ENCODE results near the gene CFAP92.

CFAP92 gene

DNA sequence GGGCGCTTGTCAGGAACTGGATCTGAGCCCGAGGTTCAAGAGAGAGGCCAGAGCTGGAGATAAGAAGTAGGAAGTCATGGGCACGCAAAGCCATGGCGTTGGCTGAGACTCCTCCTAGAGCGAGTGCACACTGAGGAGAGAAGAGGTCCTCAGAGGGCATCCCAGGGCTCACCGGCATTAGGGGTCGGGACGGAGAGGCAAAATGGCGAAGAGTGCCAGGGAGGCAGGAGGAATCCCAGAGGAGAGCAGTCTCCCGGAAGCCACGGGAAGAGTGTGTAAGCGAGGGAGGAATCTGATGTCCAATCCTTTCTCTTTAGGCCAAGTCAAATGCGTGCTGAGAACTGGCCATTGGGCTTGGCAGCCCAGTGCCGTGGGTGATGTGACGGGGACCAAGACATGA, 31.2 kb upstream of the CFAP92 start:
- TF ChIP-seq POLR2AphosphoS5 (IDR thresholded peaks at IDR 0.05; ENCODE audit: low read depth, low read length) = no peak
- no peak for TF ChIP-seq FOXP2 (optimal IDR thresholded peaks at IDR 0.05; ENCODE audit: borderline replicate concordance, extremely low read depth, extremely low read length, insufficient read depth)
- no peak for TF ChIP-seq SIN3A (IDR thresholded peaks at IDR 0.05; ENCODE audit: borderline replicate concordance, insufficient read depth, low read length)
- TF ChIP-seq, protein P1, sequence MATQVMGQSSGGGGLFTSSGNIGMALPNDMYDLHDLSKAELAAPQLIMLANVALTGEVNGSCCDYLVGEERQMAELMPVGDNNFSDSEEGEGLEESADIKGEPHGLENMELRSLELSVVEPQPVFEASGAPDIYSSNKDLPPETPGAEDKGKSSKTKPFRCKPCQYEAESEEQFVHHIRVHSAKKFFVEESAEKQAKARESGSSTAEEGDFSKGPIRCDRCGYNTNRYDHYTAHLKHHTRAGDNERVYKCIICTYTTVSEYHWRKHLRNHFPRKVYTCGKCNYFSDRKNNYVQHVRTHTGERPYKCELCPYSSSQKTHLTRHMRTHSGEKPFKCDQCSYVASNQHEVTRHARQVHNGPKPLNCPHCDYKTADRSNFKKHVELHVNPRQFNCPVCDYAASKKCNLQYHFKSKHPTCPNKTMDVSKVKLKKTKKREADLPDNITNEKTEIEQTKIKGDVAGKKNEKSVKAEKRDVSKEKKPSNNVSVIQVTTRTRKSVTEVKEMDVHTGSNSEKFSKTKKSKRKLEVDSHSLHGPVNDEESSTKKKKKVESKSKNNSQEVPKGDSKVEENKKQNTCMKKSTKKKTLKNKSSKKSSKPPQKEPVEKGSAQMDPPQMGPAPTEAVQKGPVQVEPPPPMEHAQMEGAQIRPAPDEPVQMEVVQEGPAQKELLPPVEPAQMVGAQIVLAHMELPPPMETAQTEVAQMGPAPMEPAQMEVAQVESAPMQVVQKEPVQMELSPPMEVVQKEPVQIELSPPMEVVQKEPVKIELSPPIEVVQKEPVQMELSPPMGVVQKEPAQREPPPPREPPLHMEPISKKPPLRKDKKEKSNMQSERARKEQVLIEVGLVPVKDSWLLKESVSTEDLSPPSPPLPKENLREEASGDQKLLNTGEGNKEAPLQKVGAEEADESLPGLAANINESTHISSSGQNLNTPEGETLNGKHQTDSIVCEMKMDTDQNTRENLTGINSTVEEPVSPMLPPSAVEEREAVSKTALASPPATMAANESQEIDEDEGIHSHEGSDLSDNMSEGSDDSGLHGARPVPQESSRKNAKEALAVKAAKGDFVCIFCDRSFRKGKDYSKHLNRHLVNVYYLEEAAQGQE (IDR thresholded peaks at IDR 0.05; ENCODE audit: insufficient read depth in 1 of 2, low read depth in 2 of 2, low read length in 2 of 2) = no peak
- TF ChIP-seq TAF1 (IDR thresholded peaks at IDR 0.05; ENCODE audit: borderline replicate concordance, insufficient read depth, low read length) = no peak

DNA sequence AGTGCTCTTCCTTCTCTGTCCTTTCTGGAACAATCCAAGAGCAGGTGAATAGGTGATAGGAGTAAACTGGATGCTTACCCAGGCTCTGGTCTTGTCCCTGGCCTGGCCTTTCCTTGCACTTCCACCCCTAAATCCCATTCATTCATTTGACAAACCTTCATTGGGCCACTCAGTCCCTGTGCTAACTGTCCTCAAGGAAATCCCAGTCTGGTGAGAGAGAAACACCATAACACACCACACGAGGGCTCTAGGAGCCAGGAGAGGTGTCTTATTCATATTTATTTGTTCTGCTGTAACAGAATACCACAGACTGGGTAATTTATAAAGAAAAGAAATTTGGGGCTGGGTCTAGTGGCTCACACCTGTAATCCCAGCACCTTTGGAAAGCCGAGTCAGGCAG, 30.0 kb upstream of the CFAP92 start:
- TF ChIP-seq TAF1 (IDR thresholded peaks at IDR 0.05; ENCODE audit: borderline replicate concordance, insufficient read depth, low read length) = no peak
- no peak for TF ChIP-seq FOXP2 (optimal IDR thresholded peaks at IDR 0.05; ENCODE audit: borderline replicate concordance, extremely low read depth, extremely low read length, insufficient read depth)
- no peak for TF ChIP-seq SIN3A (IDR thresholded peaks at IDR 0.05; ENCODE audit: borderline replicate concordance, insufficient read depth, low read length)
- TF ChIP-seq, protein P1 (IDR thresholded peaks at IDR 0.05; ENCODE audit: insufficient read depth in 1 of 2, low read depth in 2 of 2, low read length in 2 of 2) = no peak
- TF ChIP-seq POLR2AphosphoS5 (IDR thresholded peaks at IDR 0.05; ENCODE audit: low read depth, low read length) = no peak

DNA sequence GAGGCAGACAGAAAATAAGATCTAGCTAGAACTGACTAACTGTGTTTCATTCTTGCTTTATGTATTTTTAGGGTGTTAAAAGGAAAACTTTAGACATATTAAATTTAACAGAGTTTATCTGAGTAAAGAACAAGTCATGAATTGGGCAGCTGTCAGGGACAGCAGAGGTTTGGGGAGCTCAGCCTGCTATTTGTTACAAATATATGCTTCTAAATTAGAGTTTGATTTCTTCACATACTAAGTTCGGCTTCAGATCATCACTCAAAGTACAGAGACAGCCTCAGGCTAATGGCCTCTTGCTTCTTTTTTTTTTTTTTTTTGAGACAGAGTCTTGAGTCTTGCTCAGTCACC, 29.1 kb upstream of the CFAP92 start:
- TF ChIP-seq POLR2AphosphoS5 (IDR thresholded peaks at IDR 0.05; ENCODE audit: low read depth, low read length) = no peak
- TF ChIP-seq SIN3A (IDR thresholded peaks at IDR 0.05; ENCODE audit: borderline replicate concordance, insufficient read depth, low read length) = no peak
- no peak for TF ChIP-seq TAF1 (IDR thresholded peaks at IDR 0.05; ENCODE audit: borderline replicate concordance, insufficient read depth, low read length)
- no peak for TF ChIP-seq FOXP2 (optimal IDR thresholded peaks at IDR 0.05; ENCODE audit: borderline replicate concordance, extremely low read depth, extremely low read length, insufficient read depth)
- TF ChIP-seq, protein P1 (IDR thresholded peaks at IDR 0.05; ENCODE audit: insufficient read depth in 1 of 2, low read depth in 2 of 2, low read length in 2 of 2) = no peak

GRCh38 chr3:129022114-129023007, 28.5 kb upstream of the CFAP92 start:
- peak; percentile 77 for TF ChIP-seq FOXP2 (optimal IDR thresholded peaks at IDR 0.05; ENCODE audit: borderline replicate concordance, extremely low read depth, extremely low read length, insufficient read depth)
- TF ChIP-seq, protein P1 (IDR thresholded peaks at IDR 0.05; ENCODE audit: insufficient read depth in 1 of 2, low read depth in 2 of 2, low read length in 2 of 2) = no peak
- no peak for TF ChIP-seq POLR2AphosphoS5 (IDR thresholded peaks at IDR 0.05; ENCODE audit: low read depth, low read length)
- TF ChIP-seq TAF1 (IDR thresholded peaks at IDR 0.05; ENCODE audit: borderline replicate concordance, insufficient read depth, low read length) = no peak
- no peak for TF ChIP-seq SIN3A (IDR thresholded peaks at IDR 0.05; ENCODE audit: borderline replicate concordance, insufficient read depth, low read length)

Measured in PFSK-1 (cell line).